RWPE1 (cell line): ENCODE results near the gene DHX36.

ENCODE experiments used
- CTCF ChIA-PET: fragments of 350-600 bp; sonication (Branson Sonifier 250); formaldehyde crosslinking; extraction: SDS; loops from one replicate; lab custom pipeline; 2021; lab: Yijun Ruan, JAX
- POLR2A ChIA-PET: fragments of 400-600 bp; formaldehyde crosslinking; extraction: SDS; loops from one replicate; lab custom pipeline; 2020; ENCODE audit warnings: antibody characterized with exemption; ENCODE audit not compliant: low non-redundant PET; lab: Yijun Ruan, JAX
- DNase-seq: peaks from one replicate; pipeline ENCODE4 v3.0.0; 2012; ENCODE audit warnings: low spot score
- H3K27ac ChIP-seq: fragments of 450-650 bp; 2 replicates; pipeline ENCODE4 v1.5.1; 2017
- TF ChIP-seq, protein P1 (sequence below): fragments of 450-650 bp; conservative IDR thresholded peaks from 2 replicates; pipeline ENCODE4 v1.5.1; 2017; ENCODE audit warnings: low read depth, mild to moderate bottlenecking

DHX36 gene

DNA sequence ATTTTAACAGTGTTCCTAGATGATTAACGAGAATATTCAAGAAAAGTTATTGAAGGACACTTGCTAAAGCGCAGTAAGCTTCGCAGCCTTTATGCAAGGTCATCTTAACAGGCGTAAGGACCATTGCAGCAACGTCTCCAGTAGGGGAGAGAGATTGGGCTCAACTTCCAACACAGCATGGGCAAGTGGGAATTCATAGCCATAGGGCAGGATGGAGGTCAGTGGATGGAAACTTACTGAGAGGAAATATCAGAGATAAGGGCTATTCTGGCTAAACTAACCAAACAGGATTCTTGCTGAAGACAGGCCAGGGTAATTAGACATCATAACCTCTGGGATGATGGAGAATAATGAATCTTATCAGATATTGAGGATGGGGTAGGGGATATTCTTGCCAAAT, 82.8 kb downstream of the DHX36 start:
- ChIA-PET POLR2A (no interaction called here), CTCF (no interaction called here)
- TF ChIP-seq, protein P1, sequence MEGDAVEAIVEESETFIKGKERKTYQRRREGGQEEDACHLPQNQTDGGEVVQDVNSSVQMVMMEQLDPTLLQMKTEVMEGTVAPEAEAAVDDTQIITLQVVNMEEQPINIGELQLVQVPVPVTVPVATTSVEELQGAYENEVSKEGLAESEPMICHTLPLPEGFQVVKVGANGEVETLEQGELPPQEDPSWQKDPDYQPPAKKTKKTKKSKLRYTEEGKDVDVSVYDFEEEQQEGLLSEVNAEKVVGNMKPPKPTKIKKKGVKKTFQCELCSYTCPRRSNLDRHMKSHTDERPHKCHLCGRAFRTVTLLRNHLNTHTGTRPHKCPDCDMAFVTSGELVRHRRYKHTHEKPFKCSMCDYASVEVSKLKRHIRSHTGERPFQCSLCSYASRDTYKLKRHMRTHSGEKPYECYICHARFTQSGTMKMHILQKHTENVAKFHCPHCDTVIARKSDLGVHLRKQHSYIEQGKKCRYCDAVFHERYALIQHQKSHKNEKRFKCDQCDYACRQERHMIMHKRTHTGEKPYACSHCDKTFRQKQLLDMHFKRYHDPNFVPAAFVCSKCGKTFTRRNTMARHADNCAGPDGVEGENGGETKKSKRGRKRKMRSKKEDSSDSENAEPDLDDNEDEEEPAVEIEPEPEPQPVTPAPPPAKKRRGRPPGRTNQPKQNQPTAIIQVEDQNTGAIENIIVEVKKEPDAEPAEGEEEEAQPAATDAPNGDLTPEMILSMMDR: no peak
- H3K27ac ChIP-seq: no peak overlapping the region
- DNase-seq: no peak

DNA sequence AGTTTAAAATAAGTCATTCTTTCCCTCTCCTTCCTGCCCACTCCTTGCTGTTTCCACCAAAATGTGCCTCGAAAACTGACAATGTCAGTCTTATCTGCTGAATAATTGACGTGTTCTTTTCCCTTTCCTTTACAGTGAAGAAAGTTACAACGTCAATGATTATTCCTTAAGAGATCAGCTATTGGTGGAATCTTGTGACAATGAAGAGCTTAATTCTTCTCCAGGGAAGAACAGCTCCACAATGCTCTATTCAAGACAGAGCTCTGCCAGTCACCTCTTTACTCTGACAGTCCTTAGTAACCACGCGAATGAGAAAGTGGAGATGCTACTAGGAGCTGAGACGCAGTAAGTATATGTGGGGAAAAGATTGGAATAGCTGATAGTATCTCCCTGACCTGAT, 84.1 kb downstream of the DHX36 start:
- DNase-seq: no peak
- CTCF ChIA-PET: interaction anchor here (1.0 kb wide), 1 partner anchor 10 kb away, joined by 4 read pairs; no protein-coding TSS in a partner anchor
- H3K27ac ChIP-seq: no peak overlapping the region
- POLR2A ChIA-PET: no interaction called here
- TF ChIP-seq, protein P1: no peak

DNA sequence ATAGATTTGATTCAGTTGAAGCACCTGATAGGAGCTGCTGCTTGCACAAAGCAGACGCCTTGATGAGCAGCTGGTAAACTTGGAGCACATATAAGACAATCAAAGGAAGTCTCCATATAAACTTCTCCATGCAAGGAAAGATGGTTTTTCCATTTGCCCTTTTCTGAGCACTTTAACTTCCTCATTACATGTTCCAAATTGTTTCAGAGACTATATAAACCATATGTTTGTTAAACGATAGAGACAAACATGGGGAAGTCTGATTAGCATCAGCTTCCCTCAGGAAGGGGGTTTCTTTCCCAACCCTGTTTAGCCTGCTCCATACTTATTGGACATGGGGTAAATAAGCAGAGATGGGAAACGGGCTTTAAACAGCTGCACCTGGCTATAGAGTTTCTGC, 88.0 kb downstream of the DHX36 start:
- no peak for DNase-seq
- ChIA-PET POLR2A (no interaction called here), CTCF (no interaction called here)
- TF ChIP-seq, protein P1: no peak
- H3K27ac ChIP-seq: no peak overlapping the region

DNA sequence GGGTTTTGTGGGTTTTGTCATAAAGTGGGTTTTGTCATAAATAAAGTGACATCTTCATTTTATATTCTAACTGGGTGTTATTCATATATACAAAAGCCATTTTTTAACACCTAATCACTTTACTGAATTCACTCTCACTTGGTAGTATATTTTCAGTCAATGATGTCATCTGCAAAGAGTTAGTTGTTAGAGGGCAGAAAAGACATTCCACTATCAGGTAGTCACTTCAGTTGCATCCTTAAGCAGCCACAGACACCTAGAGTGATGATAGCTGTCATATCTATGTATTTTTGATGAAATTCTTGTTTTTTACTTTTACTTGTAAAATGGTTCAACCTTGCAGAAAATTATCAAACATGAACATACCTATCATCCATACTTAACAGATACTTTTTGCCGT, 89.0 kb downstream of the DHX36 start:
- no peak overlapping the region for H3K27ac ChIP-seq
- no peak for DNase-seq
- ChIA-PET CTCF (no interaction called here), POLR2A (no interaction called here)
- TF ChIP-seq, protein P1: no peak

DNA sequence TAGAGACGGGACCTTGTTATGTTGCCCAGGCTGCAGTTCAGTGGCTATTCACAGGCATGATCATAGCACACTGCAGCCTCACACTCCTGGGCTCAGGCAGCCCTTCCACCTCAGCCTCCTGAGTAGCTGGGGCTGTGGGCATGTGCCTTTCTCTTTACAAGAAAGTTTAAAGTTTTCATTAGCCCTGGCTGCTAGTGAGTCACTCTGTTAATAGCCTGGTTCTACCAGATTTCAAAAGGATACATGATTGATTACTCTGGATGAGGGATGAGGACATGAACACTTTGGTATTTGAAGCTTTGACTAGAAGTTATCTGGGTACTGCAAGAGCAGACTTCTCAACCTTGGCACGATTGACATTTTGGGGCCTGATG, 95.1 kb downstream of the DHX36 start:
- ChIA-PET POLR2A (no interaction called here), CTCF (interaction anchor here (0.6 to 1.0 kb wide), 2 partner anchors 23 to 800 kb away, joined by 4 to 6 read pairs; no protein-coding TSS in a partner anchor)
- TF ChIP-seq, protein P1: no peak
- no peak overlapping the region for H3K27ac ChIP-seq
- DNase-seq: no peak

DNA sequence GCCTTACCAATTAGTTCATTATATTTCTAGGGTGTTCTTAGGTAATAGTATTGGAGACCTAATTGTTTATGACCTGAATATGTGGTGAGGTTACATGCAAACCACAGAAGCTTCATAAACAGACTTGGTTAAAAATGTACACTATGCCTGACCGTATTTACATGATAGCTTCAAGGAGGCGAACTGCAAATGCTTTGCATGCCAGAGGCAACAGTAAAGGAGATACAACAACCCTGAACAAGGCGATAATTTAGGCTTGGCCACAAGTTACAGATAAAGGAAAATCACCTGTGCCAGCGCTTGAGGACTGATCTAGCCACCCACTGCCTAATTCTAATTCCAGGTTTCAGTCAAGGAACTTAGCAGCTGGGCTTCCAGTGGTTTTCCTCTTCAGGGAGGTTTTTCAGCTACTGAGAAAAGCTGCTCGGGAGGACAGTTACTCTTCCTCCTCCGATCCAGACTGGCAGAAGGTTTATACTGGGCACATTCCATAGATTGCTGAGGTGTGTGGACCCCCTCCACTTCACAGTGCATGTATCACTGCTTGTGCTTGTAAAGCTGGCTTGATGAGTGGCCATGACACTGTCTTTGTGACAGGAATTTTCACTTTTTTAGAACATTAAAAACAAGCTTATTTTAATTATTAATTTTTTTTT, 95.6 kb downstream of the DHX36 start:
- no peak overlapping the region for H3K27ac ChIP-seq
- ChIA-PET POLR2A (no interaction called here), CTCF (interaction anchor here (1.0 kb wide), 1 partner anchor 24 kb away, joined by 6 read pairs; no protein-coding TSS in a partner anchor)
- no peak for DNase-seq
- TF ChIP-seq, protein P1: no peak
